Hematopoietic multipotent progenitor cell treated with erythropoietin and hydrocortisone succinate and interleukin-3 and kit ligand, for 4 days (in vitro differentiated cells): ENCODE data around the gene CPB2.

Source experiments
- DNase-seq: peaks from one replicate; pipeline ENCODE4 v3.0.0-alpha.2; 2015

Gene CPB2

DNA sequence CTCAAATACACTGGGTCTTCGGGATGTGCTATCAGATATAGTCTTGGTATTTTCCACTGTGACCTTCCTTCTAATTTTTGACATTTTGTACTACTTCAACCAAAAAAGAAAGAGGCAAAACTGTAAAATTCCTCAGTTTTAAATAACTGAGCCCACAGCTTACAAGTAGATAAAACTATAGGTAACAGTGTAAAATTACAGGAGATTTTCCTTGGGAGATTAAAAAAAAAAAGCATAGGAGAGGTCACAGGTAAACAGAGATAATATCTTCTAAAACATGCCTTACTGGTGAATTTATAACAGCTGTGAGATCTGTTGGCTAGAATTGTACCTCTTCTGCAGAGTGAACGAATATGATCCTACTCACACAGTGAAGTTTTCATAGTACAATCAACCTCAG, 59.4 kb downstream of the CPB2 start:
- DNase-seq, result no peak

GRCh38 chr13:46043647-46044046, 61.2 kb downstream of the CPB2 start:
- DNase-seq, result no peak

DNA sequence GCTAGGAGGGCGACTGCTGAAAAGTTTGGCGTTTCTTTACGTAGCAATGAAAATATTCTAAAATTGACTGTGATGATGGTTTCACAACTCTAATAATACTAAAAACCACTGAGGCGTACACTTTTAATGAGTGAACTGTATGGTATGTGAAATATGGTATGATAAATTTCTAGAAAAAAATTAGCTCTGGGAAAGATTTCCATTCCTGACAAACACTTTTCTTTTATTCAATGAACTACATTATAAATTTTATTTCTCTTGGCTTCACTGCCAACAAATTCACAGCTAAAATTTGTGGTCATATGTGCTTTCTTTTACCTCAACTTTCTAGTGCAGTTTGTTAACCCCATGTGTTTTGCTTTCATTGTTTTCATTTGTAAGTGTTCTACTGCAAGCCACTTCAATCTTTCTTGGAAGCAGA, 63.4 kb downstream of the CPB2 start:
- no peak for DNase-seq

- DNase-seq, result no peak
Observed at GRCh38 chr13:46040763-46041162, 64.1 kb downstream of the CPB2 start.

- no peak for DNase-seq
Observed at GRCh38 chr13:46039411-46040182, 65.2 kb downstream of the CPB2 start.

- DNase-seq, result no peak
Observed at GRCh38 chr13:46038296-46038695, 66.5 kb downstream of the CPB2 start.

DNA sequence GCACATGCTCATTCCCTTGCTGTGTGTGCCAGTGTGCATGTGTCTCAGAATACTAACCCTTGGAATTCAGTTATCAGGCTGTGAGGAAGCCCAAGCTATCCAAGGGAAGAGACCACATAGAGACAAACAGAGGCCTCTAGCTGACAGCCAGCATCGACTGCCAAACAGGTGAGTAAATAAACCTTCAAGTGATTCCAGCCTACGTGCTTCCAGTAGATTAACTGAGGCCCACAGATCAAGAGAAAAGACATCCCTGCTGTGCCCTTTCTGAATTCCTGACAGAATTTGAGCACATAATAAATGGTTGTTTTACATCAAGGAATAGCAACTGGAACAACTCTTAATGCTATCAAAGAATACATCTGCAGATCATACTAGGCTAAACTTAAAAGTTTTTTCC, 69.8 kb downstream of the CPB2 start:
- no peak for DNase-seq

- DNase-seq, result no peak
Observed at GRCh38 chr13:46032341-46032740, 72.5 kb downstream of the CPB2 start.

DNA sequence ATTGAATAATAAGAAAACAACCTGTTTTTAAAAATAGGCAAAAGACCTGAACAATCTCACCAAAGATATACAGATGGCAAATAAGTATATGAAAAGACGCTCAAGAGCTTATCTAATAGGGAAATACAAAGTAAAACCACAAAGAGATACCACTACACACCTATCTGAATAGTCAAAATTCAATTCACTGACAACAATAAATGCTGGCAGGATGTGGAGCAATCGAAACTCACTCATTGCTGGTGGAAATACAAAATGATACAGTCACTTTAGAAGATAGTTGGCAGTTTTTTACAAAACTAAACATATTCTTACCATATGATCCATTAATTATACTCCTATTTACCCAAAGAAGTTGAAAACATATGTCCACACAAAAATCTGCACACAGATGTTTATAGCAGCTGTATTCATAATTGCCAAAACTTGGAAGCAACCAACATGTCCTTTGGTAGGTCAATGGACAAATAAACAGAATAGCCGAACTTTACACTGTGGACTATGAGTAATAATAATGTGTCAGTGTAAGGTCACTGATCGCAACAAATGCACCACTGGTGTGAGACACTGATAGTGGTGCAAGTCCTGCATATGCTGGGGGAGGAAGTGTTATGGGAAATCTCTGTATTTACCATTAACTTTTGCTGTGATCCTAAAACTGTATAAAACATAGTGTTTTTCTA, 73.1 kb downstream of the CPB2 start:
- DNase-seq, result no peak

DNA sequence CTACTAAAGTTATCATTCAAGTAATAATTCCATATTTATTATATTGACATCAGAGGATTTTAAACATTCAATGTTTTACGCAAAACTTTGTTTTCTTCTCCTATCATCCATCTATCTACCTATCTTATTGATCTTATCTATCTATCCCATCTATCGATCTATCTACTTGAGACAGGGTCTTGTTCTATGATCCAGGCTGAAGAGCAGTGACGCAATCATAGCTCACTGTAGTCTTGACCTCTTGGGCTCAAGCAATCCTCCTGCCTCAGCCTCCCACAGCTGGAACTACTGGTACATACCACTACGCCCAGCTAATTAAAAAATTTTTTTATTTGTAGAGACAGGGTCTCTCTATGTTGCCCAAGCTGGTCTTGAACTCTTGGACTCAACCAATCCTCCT, 79.7 kb downstream of the CPB2 start:
- DNase-seq, result no peak

GRCh38 chr13:46022481-46022880, 82.4 kb downstream of the CPB2 start:
- no peak for DNase-seq

DNA sequence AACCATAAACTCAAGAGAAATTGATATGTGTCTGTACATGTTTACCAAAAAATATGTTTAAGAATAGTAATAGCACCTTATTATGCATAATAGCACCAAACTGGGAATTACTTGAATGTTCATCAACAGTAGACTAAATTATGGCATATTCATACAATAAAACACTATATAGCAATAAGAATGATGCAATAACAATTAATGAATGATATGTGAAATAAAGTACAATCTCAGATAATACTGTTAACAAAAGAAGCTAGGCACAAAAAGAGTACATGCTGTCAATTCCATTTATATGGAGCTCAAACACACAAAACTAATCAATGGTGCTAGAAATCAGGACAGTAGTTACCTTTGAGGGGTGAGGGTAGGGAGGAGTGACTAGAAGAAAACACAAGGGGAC, 88.6 kb downstream of the CPB2 start:
- DNase-seq, result no peak

DNA sequence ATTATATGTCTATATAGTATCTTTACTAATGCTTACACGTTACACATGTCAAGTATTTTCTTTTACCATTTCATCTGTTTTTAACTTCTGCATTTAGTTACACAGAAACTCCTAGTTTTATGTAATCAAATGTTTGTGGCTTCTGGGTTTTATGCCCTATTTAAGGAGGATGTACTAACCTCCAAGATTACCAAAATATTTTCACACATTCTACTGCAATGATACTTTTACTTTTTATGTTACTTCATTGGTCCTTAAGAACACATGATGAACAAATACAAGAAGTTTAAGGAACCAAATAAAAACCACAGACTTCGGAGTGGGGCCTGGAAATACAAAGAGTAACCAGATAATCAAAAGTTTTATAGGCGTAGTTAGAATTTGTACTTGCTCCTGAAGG, 89.5 kb downstream of the CPB2 start:
- DNase-seq, result peak; percentile 48

DNA sequence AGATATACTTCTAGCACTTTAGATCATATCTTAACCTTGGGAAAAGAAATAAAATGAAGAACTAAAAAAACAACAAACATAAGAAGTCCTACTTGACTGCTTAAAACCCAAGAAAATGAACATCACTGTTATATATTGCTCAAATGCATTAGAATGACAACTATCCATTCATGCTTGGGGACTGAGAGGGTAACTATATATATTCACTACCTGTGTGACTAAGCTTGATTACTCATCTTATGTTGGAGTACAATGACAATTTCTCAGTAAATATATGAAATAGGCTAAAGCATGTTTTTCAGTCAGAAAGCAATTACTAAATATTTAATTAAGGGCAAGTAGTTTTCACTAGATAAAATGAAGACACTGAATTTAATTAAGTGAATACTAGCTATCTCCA, 92.4 kb downstream of the CPB2 start:
- no peak for DNase-seq

DNA sequence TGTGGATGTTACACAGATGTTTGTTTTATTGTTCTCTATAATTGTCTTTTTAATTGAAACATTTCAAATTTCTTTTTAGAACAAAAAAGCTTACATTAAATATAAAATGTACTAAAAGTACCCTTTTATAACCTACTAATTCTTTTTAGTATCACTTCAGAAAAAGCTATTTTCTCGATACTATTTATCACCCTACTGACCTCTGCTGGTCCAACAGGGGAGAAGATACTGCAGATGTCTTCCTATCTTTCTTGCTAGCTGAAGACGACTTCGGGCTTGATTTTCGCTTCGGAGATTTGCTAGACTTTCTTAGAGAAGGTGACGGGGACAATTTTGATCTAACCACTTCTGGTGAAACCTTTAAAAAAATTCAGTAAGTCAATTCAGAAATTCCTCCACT, 94.7 kb downstream of the CPB2 start:
- DNase-seq, result peak; percentile 48

DNA sequence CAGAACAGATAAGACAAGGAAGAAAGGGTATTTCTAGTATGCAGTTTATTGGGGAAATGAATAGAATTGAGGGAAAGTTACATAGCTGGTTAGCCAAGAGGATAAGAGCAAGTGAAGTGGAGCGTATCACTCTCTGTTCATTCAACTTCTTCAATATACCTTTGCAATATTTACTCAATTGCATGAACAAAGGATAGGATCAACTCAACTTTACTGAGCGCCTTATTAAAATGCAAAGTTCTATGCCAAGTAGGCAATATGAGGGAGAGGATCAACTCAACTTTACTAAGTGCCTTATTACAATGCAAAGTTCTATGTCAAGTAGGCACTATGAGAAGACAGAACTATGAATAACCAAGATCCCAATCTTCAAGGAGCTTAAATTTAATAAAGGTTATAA, 96.2 kb downstream of the CPB2 start:
- DNase-seq, result no peak

DNA sequence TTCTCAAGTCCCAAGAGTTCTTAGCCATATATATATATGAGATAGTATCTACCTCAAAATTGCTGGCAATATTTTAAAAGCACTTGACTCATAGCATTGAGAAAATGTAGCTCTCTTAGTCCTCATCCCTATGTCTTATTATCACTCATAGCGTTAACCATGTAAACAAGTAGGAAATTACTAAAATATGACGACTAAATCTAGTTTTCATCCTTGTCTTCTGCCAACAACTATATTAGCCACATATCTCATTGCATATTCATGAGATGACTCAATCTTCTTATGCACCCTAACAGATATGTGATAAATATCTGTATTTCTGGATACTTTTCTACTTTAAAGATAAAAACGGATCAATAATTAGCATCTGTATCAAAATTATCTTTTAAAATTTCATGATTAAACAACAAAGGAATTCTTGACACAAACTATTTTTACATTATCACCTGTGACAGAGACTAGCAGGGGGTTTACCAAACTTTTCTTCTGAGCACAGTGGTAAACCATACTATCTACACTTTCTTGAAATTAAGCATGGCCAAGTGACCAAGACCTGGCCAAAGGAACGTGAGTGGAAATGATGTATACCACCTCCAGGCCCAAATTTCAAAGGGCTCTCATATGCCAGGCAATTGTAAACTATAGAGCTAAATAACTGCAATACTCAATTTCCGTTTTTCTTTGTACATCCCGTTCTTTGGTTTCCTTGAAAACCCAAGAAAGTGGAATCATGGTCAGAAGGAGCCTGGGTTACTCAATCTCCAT, 98.0 kb downstream of the CPB2 start:
- DNase-seq, result no peak

- no peak for DNase-seq
Observed at GRCh38 chr13:46004491-46004890, 100.3 kb downstream of the CPB2 start.
